Mesendoderm (in vitro differentiated cells): ENCODE measurements around the gene C2orf49.

Experiments used
- DNase-seq: peaks from one replicate; pipeline ENCODE4 v3.0.0; 2013
- H2AK5ac ChIP-seq: 2 replicates; pipeline ENCODE4 v1.6.1; 2013; ENCODE audit warnings: low read length, inconsistent platforms
- H2BK120ac ChIP-seq: 2 replicates; pipeline ENCODE4 v1.6.1; 2013; ENCODE audit warnings: low read depth, mild to moderate bottlenecking, low read length, moderate library complexity, mixed read lengths
- H2BK15ac ChIP-seq: replicated peaks from 2 replicates; pipeline ENCODE4 v1.6.1; 2013; ENCODE audit warnings: low read depth, mild to moderate bottlenecking, moderate library complexity
- H2BK5ac ChIP-seq: 2 replicates; pipeline ENCODE4 v1.6.1; 2013; ENCODE audit warnings: low read length, inconsistent platforms
- H3K18ac ChIP-seq: 2 replicates; pipeline ENCODE4 v1.6.1; 2013; ENCODE audit warnings: mild to moderate bottlenecking, low read length, mixed read lengths
- H3K23ac ChIP-seq: one replicate; pipeline ENCODE4 v1.6.1; 2013; ENCODE audit warnings: low read length
- H3K27ac ChIP-seq: 2 replicates; pipeline ENCODE4 v1.5.1; 2013; ENCODE audit warnings: low read depth, mild to moderate bottlenecking, inconsistent platforms, low read length, moderate library complexity
- H3K27me3 ChIP-seq: 2 replicates; pipeline ENCODE4 v1.6.1; 2013; ENCODE audit warnings: low read length, control low read depth, mild to moderate bottlenecking, inconsistent platforms; ENCODE audit not compliant: insufficient read depth, poor library complexity
- H3K36me3 ChIP-seq: 2 replicates; pipeline ENCODE4 v1.6.1; 2013; ENCODE audit warnings: low read length, inconsistent platforms; ENCODE audit not compliant: control insufficient read depth, insufficient read depth
- H3K4ac ChIP-seq: one replicate; pipeline ENCODE4 v1.6.1; 2013; ENCODE audit warnings: low read depth, mild to moderate bottlenecking, low read length, moderate library complexity
- H3K4me1 ChIP-seq: 2 replicates; pipeline ENCODE4 v1.6.1; 2013; ENCODE audit warnings: low read depth, low read length, inconsistent platforms; ENCODE audit not compliant: control insufficient read depth
- H3K4me2 ChIP-seq: 2 replicates; pipeline ENCODE4 v1.6.1; 2013; ENCODE audit warnings: low read length
- H3K4me3 ChIP-seq: 2 replicates; pipeline ENCODE4 v1.5.1; 2013; ENCODE audit warnings: mild to moderate bottlenecking, low read length
- H3K56ac ChIP-seq: one replicate; pipeline ENCODE4 v1.6.1; 2013; ENCODE audit warnings: low read length
- H3K79me1 ChIP-seq: 2 replicates; pipeline ENCODE4 v1.6.1; 2013; ENCODE audit warnings: low read length, inconsistent platforms
- H3K79me2 ChIP-seq: 2 replicates; pipeline ENCODE4 v1.6.1; 2013; ENCODE audit warnings: mild to moderate bottlenecking, low read length; ENCODE audit not compliant: control insufficient read depth, insufficient read depth
- H3K9ac ChIP-seq: 2 replicates; pipeline ENCODE4 v1.6.1; 2013; ENCODE audit warnings: low read length, inconsistent platforms
- H4K5ac ChIP-seq: one replicate; pipeline ENCODE4 v1.6.1; 2013; ENCODE audit warnings: low read length
- H4K8ac ChIP-seq: one replicate; pipeline ENCODE4 v1.6.1; 2013; ENCODE audit warnings: low read depth, mild to moderate bottlenecking, control low read depth, low read length, moderate library complexity
- WGBS: extraction: QIAGEN DNeasy Blood & Tissue Kit; methylation state at CpG from one replicate; pipeline ENCODE4 v1.1.7; 2013; ENCODE audit warnings: low lambda C conversion rate, missing lambda C conversion rate; ENCODE audit not compliant: insufficient coverage; ENCODE audit errors: extremely low coverage; 5-methylcytosine and 5-hydroxymethylcytosine counted together

Gene C2orf49

GRCh38 chr2:105328281-105329196 is 8.8 kb upstream of the C2orf49 start:
- DNase-seq = peak; percentile 13
- no peak overlapping the region for H2AK5ac ChIP-seq
- WGBS = no CpG with 5 or more reads among the region's 16 CpGs
- H4K5ac ChIP-seq = no peak overlapping the region
- H3K79me1 ChIP-seq = peaks cover 10% of the 10 kb centered on the region
- no peak overlapping the region for H3K18ac ChIP-seq
- no peak overlapping the region for H3K23ac ChIP-seq
- no peaks in the 10 kb centered on the region for H3K27me3 ChIP-seq
- peak overlapping the region; percentile 95 for H3K4me2 ChIP-seq
- no peak overlapping the region for H2BK15ac ChIP-seq
- H3K4me1 ChIP-seq = peaks cover 4% of the 10 kb centered on the region
- H2BK5ac ChIP-seq = no peak overlapping the region
- H3K79me2 ChIP-seq = peaks cover 11% of the 10 kb centered on the region
- no peak overlapping the region for H3K4ac ChIP-seq
- H3K36me3 ChIP-seq = no peaks in the 10 kb centered on the region
- H3K4me3 ChIP-seq = peak overlapping the region; percentile 62
- H4K8ac ChIP-seq = no peak overlapping the region
- no peak overlapping the region for H2BK120ac ChIP-seq
- H3K9ac ChIP-seq = peak overlapping the region; percentile 79
- H3K56ac ChIP-seq = peak overlapping the region; percentile 93
- H3K27ac ChIP-seq = no peak overlapping the region

- H4K5ac ChIP-seq = no peak overlapping the region
- H3K56ac ChIP-seq = peak overlapping the region; percentile 93
- H3K4me2 ChIP-seq = peak overlapping the region; percentile 95
- no peak for DNase-seq
- peak overlapping the region; percentile 97 for H3K18ac ChIP-seq
- H2BK120ac ChIP-seq = peak overlapping the region; percentile 51
- H2BK5ac ChIP-seq = no peak overlapping the region
- peak overlapping the region; percentile 32 for H3K23ac ChIP-seq
- H3K79me1 ChIP-seq = peaks cover 10% of the 10 kb centered on the region
- H3K4me1 ChIP-seq = peaks cover 4% of the 10 kb centered on the region
- no CpG with 5 or more reads among the region's 17 CpGs for WGBS
- H3K36me3 ChIP-seq = no peaks in the 10 kb centered on the region
- H3K4me3 ChIP-seq = peak overlapping the region; percentile 62
- H2BK15ac ChIP-seq = no peak overlapping the region
- peak overlapping the region; percentile 93 for H3K4ac ChIP-seq
- H3K9ac ChIP-seq = peak overlapping the region; percentile 79
- peaks cover 11% of the 10 kb centered on the region for H3K79me2 ChIP-seq
- no peaks in the 10 kb centered on the region for H3K27me3 ChIP-seq
- H3K27ac ChIP-seq = no peak overlapping the region
- no peak overlapping the region for H2AK5ac ChIP-seq
- H4K8ac ChIP-seq = peak overlapping the region; percentile 97
These were observed 8.2 kb upstream of the C2orf49 start for GRCh38 chr2:105329197-105329554.

DNA sequence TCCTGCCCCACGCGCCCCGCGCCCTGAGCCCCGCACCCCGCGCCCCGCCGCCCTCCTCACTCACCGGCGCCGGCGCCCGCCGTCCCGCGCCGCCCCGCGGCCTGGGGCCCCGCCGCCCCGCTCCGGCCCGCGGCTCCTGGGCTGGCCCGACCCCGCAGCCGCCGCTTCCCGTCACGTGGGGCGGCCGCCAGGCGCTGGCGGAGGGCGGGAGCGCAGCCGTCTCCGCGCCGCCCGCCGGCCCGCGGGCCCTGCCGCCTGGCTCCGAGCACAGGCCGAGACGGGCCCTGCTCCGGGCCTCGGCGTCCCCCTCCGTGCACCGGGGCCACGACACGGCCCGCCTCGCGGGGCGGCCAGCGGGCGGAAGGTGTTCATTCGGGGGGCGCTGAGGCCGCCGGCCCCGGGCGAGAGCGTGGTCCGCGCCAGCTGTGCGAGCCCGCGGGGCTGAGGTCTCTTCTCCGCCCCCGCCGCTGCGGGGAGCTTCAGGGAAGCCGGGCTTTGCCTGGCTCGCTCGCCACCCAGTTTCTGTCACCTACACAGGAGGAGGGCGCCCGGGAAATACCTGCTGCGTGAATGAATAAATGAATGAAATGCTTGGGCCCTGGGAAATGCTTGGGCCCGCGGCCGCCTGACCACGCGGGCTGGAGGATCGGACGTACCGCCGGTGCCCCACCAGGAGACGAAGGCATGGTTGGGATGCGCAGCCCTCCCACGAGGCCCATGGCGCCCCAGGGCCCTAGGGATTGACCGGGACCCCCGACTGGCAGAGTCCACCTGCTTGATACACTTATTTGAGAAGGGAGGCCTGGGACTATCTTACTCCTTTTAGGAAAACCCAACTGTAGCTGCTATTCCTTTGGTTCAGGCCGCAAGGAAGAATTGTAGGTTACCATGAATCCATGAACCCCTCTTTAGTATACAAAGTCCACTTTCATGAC is 7.5 kb upstream of the C2orf49 start, which contains the start of gene TGFBRAP1:
Gene TGFBRAP1 (minus strand): TSS at position 175 of the 935 bp plus-strand sequence. CDS start 21,434 bp downstream, outside the sequence.
- H3K79me1 ChIP-seq = peaks cover 10% of the 10 kb centered on the region
- H2BK5ac ChIP-seq = no peak within 1 kb of the TSS
- H3K9ac ChIP-seq = peak within 1 kb of the TSS; percentile 83
- peak within 1 kb of the TSS; percentile 60 for H4K5ac ChIP-seq
- H3K23ac ChIP-seq = peak within 1 kb of the TSS; percentile 76
- no peaks in the 10 kb centered on the region for H3K27me3 ChIP-seq
- peak within 1 kb of the TSS; percentile 61 for H2BK15ac ChIP-seq
- peak within 1 kb of the TSS; percentile 97 for H4K8ac ChIP-seq
- peak; percentile 65 for DNase-seq
- H3K36me3 ChIP-seq = no peaks in the 10 kb centered on the region
- H3K18ac ChIP-seq = peak within 1 kb of the TSS; percentile 97
- peak within 1 kb of the TSS; percentile 62 for H3K4me3 ChIP-seq
- H2AK5ac ChIP-seq = no peak within 1 kb of the TSS
- peak within 1 kb of the TSS; percentile 93 for H3K4ac ChIP-seq
- peak within 1 kb of the TSS; percentile 51 for H2BK120ac ChIP-seq
- H3K56ac ChIP-seq = peak within 1 kb of the TSS; percentile 93
- H3K4me2 ChIP-seq = peak within 1 kb of the TSS; percentile 95
- H3K79me2 ChIP-seq = peaks cover 11% of the 10 kb centered on the region
- H3K27ac ChIP-seq = no peak within 1 kb of the TSS
- WGBS = no CpG with 5 or more reads among the region's 101 CpGs
- H3K4me1 ChIP-seq = peaks cover 4% of the 10 kb centered on the region

DNA sequence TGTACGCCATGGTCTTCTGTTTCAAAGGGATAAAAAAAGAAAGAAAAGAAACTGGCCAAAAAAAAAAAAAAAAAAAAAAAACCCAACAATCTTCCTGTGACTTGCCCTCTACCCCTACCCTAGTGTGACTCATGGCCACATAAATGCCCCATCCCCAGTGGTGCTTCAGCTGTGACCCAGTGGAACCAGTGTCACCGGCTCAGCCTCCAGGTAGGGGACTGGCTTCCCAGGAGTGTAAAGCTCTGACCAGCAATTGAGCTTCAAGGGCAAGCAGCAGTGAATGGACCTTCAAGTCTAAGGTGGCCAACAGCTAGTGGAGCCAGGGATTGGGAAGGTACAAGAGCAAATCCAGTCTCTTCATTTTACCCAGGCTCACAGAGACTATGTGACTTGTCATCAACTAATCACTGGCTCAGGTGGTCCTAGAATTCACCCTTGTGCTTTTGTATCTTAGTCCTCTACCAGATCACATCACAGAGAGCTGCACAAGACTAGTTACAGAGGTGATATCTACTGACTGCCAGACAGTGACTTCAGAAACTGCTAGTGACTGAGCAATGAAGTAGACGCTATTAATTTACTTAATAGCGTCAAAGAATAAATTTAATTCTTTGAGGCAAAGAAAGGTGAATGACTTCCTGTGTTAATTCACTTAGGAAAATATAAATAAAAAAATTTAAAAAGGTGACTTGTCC is 6.5 kb upstream of the C2orf49 start:
- peaks cover 10% of the 10 kb centered on the region for H3K79me1 ChIP-seq
- H2BK5ac ChIP-seq = no peak overlapping the region
- DNase-seq = peak; percentile 16
- no peak overlapping the region for H3K27ac ChIP-seq
- no peaks in the 10 kb centered on the region for H3K27me3 ChIP-seq
- no peaks in the 10 kb centered on the region for H3K4me1 ChIP-seq
- no peak overlapping the region for H3K9ac ChIP-seq
- H3K4ac ChIP-seq = no peak overlapping the region
- peaks cover 11% of the 10 kb centered on the region for H3K79me2 ChIP-seq
- H4K8ac ChIP-seq = no peak overlapping the region
- H4K5ac ChIP-seq = no peak overlapping the region
- WGBS = no CpG with 5 or more reads among the region's 4 CpGs
- no peak overlapping the region for H3K4me3 ChIP-seq
- H2AK5ac ChIP-seq = no peak overlapping the region
- no peaks in the 10 kb centered on the region for H3K36me3 ChIP-seq
- peak overlapping the region; percentile 75 for H3K56ac ChIP-seq
- H3K23ac ChIP-seq = no peak overlapping the region
- H2BK15ac ChIP-seq = no peak overlapping the region
- no peak overlapping the region for H2BK120ac ChIP-seq
- H3K18ac ChIP-seq = no peak overlapping the region
- H3K4me2 ChIP-seq = no peak overlapping the region

DNA sequence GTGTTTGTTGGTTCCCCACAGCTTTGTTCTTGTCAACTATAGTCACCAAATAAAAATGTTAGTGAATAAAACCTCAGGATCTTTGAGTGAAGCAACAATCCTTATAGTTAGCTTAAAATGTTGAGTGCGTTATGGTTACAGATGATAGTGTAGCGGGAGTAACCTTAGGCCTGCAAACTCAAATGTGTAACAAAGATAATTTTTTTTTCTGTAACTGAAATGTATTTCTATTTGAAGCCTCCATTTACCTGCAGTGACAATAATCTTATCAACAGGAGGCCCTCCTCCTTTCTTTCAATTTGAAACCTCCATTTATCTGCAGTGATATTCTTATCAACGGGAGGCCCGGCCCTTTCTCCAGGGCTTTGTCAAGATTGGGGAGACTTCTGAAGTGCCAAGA is 3.1 kb upstream of the C2orf49 start:
- Histone ChIP-seq H2BK120ac (no peak overlapping the region), H2BK15ac (no peak overlapping the region), H2AK5ac (no peak overlapping the region), H3K4me2 (no peak overlapping the region), H3K36me3 (no peaks in the 10 kb centered on the region), H3K4me3 (no peak overlapping the region), H3K4me1 (peaks cover 2% of the 10 kb centered on the region), H3K4ac (no peak overlapping the region), H4K5ac (no peak overlapping the region), H3K56ac (no peak overlapping the region), H3K18ac (no peak overlapping the region), H3K79me1 (peaks cover 8% of the 10 kb centered on the region), H3K23ac (no peak overlapping the region), H4K8ac (no peak overlapping the region), H3K79me2 (peaks cover 17% of the 10 kb centered on the region), H3K27ac (no peak overlapping the region), H3K27me3 (no peaks in the 10 kb centered on the region), H3K9ac (no peak overlapping the region), H2BK5ac (no peak overlapping the region)
- WGBS = no CpG with 5 or more reads among the region's 4 CpGs
- no peak for DNase-seq
